SU-DHL-6 (cell line): ENCODE data around the gene MKRN2.

Source experiments
- H2AFZ ChIP-seq: fragments of 200-600 bp; sonication (generic); 2 replicates; pipeline ENCODE4 v1.6.1; 2014; ENCODE audit warnings: low read depth, mild to moderate bottlenecking, moderate library complexity, mixed read lengths, antibody characterized with exemption, low read length; ENCODE audit not compliant: severe bottlenecking
- H3F3A ChIP-seq: fragments of 200-600 bp; shearing (Covaris generic); 2 replicates; pipeline ENCODE4 v1.6.0; 2016; ENCODE audit warnings: antibody characterized with exemption, mild to moderate bottlenecking; ENCODE audit not compliant: insufficient read depth
- H3K27ac ChIP-seq: fragments of 200-600 bp; sonication (generic); 2 replicates; pipeline ENCODE4 v1.5.1; 2016; ENCODE audit warnings: low read depth, mild to moderate bottlenecking, low read length, moderate library complexity, mixed read lengths
- H3K27me3 ChIP-seq: fragments of 200-600 bp; sonication (generic), shearing (Covaris generic); 2 replicates; pipeline ENCODE4 v1.6.0; 2014; ENCODE audit warnings: mild to moderate bottlenecking, low read length
- H3K36me3 ChIP-seq: fragments of 200-600 bp; sonication (generic); 2 replicates; pipeline ENCODE4 v1.6.1; 2014; ENCODE audit warnings: mild to moderate bottlenecking, low read length, mixed read lengths
- H3K4me2 ChIP-seq: fragments of 300-600, 200-600 bp; shearing (Covaris generic), sonication (generic); 2 replicates; pipeline ENCODE4 v1.6.0; 2014; ENCODE audit warnings: low read length, low read depth, mild to moderate bottlenecking; ENCODE audit not compliant: poor library complexity, severe bottlenecking
- H3K4me3 ChIP-seq: fragments of 200-600 bp; sonication (generic); 2 replicates; pipeline ENCODE4 v1.5.1; 2014; ENCODE audit warnings: antibody characterized with exemption, low read length, mild to moderate bottlenecking, mixed read lengths; ENCODE audit not compliant: insufficient read depth, poor library complexity, severe bottlenecking
- H3K79me2 ChIP-seq: fragments of 200-600 bp; sonication (generic); 2 replicates; pipeline ENCODE4 v1.6.1; 2014; ENCODE audit warnings: mild to moderate bottlenecking, low read length, moderate library complexity; ENCODE audit not compliant: insufficient read depth
- H3K9ac ChIP-seq: fragments of 200-600 bp; sonication (generic); 2 replicates; pipeline ENCODE4 v1.7.0; 2014; ENCODE audit warnings: mild to moderate bottlenecking, low read length
- H3K9me2 ChIP-seq: fragments of 200-600 bp; sonication (generic); replicated peaks from 2 replicates; pipeline ENCODE4 v1.6.1; 2014; ENCODE audit warnings: low read length; ENCODE audit not compliant: insufficient read depth
- H3K9me3 ChIP-seq: fragments of 200-600 bp; sonication (generic); 2 replicates; pipeline ENCODE4 v1.6.1; 2014; ENCODE audit warnings: low read length, mixed read lengths; ENCODE audit not compliant: insufficient read depth
- H4K20me1 ChIP-seq: fragments of 200-600 bp; sonication (generic); 2 replicates; pipeline ENCODE4 v1.6.1; 2014; ENCODE audit warnings: low read depth, mild to moderate bottlenecking, antibody characterized with exemption, low read length, moderate library complexity, mixed read lengths
- EZH2phosphoT487 ChIP-seq: fragments of 200-600 bp; sonication (generic), shearing (Covaris generic); conservative IDR thresholded peaks from 2 replicates; pipeline ENCODE4 v1.6.1; 2018; ENCODE audit warnings: mild to moderate bottlenecking, antibody characterized with exemption, low read length, moderate library complexity, mixed read lengths
- TF ChIP-seq, protein P1 (sequence below): fragments of 200-600 bp; sonication (generic); IDR thresholded peaks from one replicate; pipeline ENCODE4 v1.5.1; 2017; ENCODE audit warnings: antibody characterized with exemption, mild to moderate bottlenecking, low read length, moderate library complexity; ENCODE audit not compliant: insufficient read depth, poor library complexity, severe bottlenecking

The MKRN2 gene

DNA sequence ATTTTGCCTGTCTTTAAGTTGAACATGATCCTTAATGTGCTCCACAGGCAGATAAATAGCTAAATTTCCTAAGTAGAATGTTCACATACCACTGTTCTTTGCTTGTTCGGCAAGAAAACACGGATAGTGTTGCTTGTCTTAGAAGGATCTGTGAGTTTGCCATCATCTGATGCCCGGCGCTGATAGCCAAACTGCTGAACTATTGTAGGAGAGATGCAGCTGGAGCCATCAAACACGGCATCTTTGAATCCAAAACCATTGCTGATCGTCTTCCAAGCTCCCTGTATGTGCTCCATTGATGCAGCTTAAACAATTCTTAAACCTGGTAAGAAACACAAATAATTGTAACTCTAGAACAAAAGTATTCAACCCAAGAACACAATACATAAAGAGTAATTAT lies 61.5 kb downstream of the MKRN2 start:
- Histone ChIP-seq H3K36me3 (peaks cover 13% of the 10 kb centered on the region; the same call in 1 of the 2 replicates), H3K79me2 (peaks cover 93% of the 10 kb centered on the region), H3K9ac (no peak overlapping the region)

DNA sequence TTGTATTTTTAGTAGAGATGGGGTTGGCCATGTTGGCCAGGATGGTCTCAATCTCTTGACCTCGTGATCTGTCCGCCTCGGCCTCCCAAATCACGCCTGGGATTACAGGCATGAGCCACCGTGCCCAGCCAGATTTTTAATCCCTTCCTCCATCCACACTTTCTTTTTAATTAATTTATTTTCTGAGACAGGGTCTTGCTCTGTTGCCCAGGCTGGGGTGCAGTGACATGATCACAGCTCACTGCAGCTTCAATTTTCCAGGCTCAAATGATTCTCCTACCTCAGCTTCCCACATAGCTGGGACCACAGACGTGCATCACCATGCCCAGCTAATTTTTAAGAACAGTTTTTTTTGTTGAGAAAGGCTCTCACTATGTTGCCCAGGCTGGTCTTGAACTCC lies 63.4 kb downstream of the MKRN2 start:
- no peaks in the 10 kb centered on the region for H3K9me3 ChIP-seq
- no peaks in the 10 kb centered on the region for H3K27me3 ChIP-seq
- H3F3A ChIP-seq = peaks cover 3% of the 10 kb centered on the region; the same call in 1 of the 2 replicates
- H3K36me3 ChIP-seq = peaks cover 10% of the 10 kb centered on the region; the same call in 1 of the 2 replicates
- H3K4me2 ChIP-seq = no peak overlapping the region
- H2AFZ ChIP-seq = no peak overlapping the region
- no peak for TF ChIP-seq EZH2phosphoT487
- TF ChIP-seq, protein P1, sequence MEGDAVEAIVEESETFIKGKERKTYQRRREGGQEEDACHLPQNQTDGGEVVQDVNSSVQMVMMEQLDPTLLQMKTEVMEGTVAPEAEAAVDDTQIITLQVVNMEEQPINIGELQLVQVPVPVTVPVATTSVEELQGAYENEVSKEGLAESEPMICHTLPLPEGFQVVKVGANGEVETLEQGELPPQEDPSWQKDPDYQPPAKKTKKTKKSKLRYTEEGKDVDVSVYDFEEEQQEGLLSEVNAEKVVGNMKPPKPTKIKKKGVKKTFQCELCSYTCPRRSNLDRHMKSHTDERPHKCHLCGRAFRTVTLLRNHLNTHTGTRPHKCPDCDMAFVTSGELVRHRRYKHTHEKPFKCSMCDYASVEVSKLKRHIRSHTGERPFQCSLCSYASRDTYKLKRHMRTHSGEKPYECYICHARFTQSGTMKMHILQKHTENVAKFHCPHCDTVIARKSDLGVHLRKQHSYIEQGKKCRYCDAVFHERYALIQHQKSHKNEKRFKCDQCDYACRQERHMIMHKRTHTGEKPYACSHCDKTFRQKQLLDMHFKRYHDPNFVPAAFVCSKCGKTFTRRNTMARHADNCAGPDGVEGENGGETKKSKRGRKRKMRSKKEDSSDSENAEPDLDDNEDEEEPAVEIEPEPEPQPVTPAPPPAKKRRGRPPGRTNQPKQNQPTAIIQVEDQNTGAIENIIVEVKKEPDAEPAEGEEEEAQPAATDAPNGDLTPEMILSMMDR = no peak
- H4K20me1 ChIP-seq = peaks cover 7% of the 10 kb centered on the region
- no peak overlapping the region for H3K4me3 ChIP-seq
- H3K9me2 ChIP-seq = no peaks in the 10 kb centered on the region
- no peak overlapping the region for H3K27ac ChIP-seq
- H3K9ac ChIP-seq = no peak overlapping the region
- peaks cover 91% of the 10 kb centered on the region for H3K79me2 ChIP-seq

More for the DNA sequence above, 61.5 kb downstream of the MKRN2 start:
- Histone ChIP-seq H3K9me2 (no peaks in the 10 kb centered on the region), H3K27me3 (no peaks in the 10 kb centered on the region), H3K27ac (no peak overlapping the region), H3K4me3 (no peak overlapping the region), H4K20me1 (peaks cover 4% of the 10 kb centered on the region), H3F3A (peaks cover 3% of the 10 kb centered on the region; the same call in 1 of the 2 replicates), H2AFZ (no peak overlapping the region), H3K9me3 (no peaks in the 10 kb centered on the region), H3K4me2 (no peak overlapping the region)
- TF ChIP-seq, protein P1 = no peak
- TF ChIP-seq EZH2phosphoT487 = no peak

DNA sequence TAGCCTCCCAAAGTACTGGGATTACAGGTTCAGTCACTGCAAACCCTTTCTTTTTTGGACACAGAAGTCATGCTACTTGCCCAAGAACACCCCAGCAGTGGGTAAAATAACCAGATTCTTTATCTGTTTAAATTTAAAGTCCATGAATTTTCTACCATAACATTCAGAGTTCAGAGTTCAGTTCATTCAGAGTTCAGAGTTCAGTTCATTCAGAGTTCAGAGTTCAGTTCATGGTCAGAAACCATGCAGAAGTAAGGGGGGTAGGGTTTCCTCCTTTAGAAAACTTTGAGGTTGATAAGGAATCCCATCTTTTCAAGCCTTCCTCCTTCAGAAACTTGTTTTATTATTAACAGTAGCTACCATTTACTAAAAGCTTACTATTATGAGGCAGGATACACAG lies 63.8 kb downstream of the MKRN2 start:
- no peak overlapping the region for H3K9ac ChIP-seq
- no peaks in the 10 kb centered on the region for H3K9me3 ChIP-seq
- H4K20me1 ChIP-seq = peaks cover 7% of the 10 kb centered on the region
- H3K79me2 ChIP-seq = peaks cover 91% of the 10 kb centered on the region
- peaks cover 3% of the 10 kb centered on the region; the same call in 1 of the 2 replicates for H3F3A ChIP-seq
- no peaks in the 10 kb centered on the region for H3K9me2 ChIP-seq
- no peak overlapping the region for H3K4me2 ChIP-seq
- no peak overlapping the region for H3K4me3 ChIP-seq
- no peaks in the 10 kb centered on the region for H3K27me3 ChIP-seq
- H3K36me3 ChIP-seq = peaks cover 10% of the 10 kb centered on the region; the same call in 1 of the 2 replicates
- no peak overlapping the region for H2AFZ ChIP-seq
- TF ChIP-seq EZH2phosphoT487 = no peak
- TF ChIP-seq, protein P1 = no peak
- no peak overlapping the region for H3K27ac ChIP-seq
